ENCODE results near the gene ESR1.

DNA sequence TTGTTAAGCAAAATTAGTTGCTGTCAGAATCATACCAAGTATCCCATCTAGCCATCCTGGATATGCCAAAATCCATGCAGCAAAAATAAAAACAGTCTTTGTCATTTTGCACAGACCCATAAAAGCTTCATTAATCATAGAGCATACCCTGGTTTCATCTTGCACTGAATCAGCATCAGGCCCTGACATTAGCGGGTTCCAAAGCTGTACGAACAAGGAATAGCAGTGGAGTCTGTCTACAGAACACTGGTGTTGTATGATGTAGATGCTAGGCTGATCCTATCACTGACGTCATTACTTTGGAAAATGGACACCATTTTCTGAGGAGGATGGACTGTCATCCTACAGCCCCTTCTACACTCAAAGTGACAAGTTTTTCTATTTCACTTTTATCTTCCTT, 315.6 kb downstream of the ESR1 start:
- no peak for TF ChIP-seq CTCF (IDR thresholded peaks at IDR 0.05)
- no peak for TF ChIP-seq POLR2A (IDR thresholded peaks at IDR 0.05)
